Muscle layer of duodenum (tissue), 2 donors: ENCODE results near the gene ARL13A.
A peak's percentile ranks its signal among the peaks of the same experiment; 100 is the strongest.

Experiments used
- H3K27ac ChIP-seq: one replicate; pipeline ENCODE4 v1.7.0; 2013; ENCODE audit warnings: mild to moderate bottlenecking, low read length
- H3K27me3 ChIP-seq: one replicate; pipeline ENCODE4 v1.7.0; 2013; ENCODE audit warnings: low read depth, mild to moderate bottlenecking, control low read depth, low read length
- H3K36me3 ChIP-seq, 2 donors: one replicate each; pipeline ENCODE4 v1.7.0; 2013; ENCODE audit warnings: low read length in 2 of 2, control low read depth in 1 of 2, mild to moderate bottlenecking in 1 of 2; ENCODE audit not compliant: insufficient read depth in 2 of 2, control insufficient read depth in 1 of 2
- H3K4me1 ChIP-seq, 2 donors: one replicate each; pipeline ENCODE4 v1.7.0; 2013; ENCODE audit warnings: low read length in 2 of 2, mild to moderate bottlenecking in 2 of 2, control low read depth in 1 of 2, moderate library complexity in 1 of 2; ENCODE audit not compliant: insufficient read depth in 2 of 2, control insufficient read depth in 1 of 2
- H3K4me3 ChIP-seq, 2 donors: one replicate each; pipeline ENCODE4 v1.7.0; 2013; ENCODE audit warnings: low read length in 2 of 2, low read depth in 1 of 2, mild to moderate bottlenecking in 1 of 2
- H3K9me3 ChIP-seq, 2 donors: one replicate each; pipeline ENCODE4 v1.7.0; 2013; ENCODE audit warnings: low read length in 2 of 2, control low read depth in 1 of 2, mild to moderate bottlenecking in 1 of 2; ENCODE audit not compliant: control insufficient read depth in 1 of 2
- donor health status: healthy.

Gene ARL13A

GRCh38 chrX:100969408-100969807, at the start of gene ARL13A:
TSS of gene ARL13A (plus strand) at chrX:100969708. CDS start at chrX:100973690, 3,982 bp downstream.
- no peak within 1 kb of the TSS for H3K27ac ChIP-seq
- H3K27me3 ChIP-seq = no peaks in the 10 kb centered on the region
- H3K4me3 ChIP-seq = no peak within 1 kb of the TSS
- no peaks in the 10 kb centered on the region for H3K36me3 ChIP-seq
- no peaks in the 10 kb centered on the region for H3K9me3 ChIP-seq
- no peaks in the 10 kb centered on the region for H3K4me1 ChIP-seq

DNA sequence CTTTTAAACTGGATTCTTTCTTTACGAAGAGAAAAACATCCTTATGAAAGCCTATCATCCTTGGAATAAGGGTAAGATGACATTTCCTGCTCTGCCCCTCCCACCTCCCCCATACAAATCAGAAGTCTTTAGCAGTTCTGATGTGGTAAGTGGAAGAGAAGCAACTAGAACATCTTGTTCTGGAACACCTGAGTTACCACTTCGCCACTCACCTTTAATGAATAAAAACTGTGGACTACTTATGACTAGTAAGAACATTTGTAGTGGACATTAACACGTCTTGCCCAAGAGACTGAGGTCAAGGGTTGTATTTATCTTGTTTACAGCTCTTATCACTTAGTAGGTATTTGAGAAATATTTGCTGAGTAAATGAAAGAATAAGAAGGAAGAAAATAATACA, 45.1 kb upstream of the ARL13A start:
- Histone ChIP-seq H3K9me3 (no peaks in the 10 kb centered on the region), H3K27ac (no peak overlapping the region), H3K4me1 (no peaks in the 10 kb centered on the region), H3K36me3 (no peaks in the 10 kb centered on the region), H3K27me3 (no peaks in the 10 kb centered on the region), H3K4me3 (no peak overlapping the region)

DNA sequence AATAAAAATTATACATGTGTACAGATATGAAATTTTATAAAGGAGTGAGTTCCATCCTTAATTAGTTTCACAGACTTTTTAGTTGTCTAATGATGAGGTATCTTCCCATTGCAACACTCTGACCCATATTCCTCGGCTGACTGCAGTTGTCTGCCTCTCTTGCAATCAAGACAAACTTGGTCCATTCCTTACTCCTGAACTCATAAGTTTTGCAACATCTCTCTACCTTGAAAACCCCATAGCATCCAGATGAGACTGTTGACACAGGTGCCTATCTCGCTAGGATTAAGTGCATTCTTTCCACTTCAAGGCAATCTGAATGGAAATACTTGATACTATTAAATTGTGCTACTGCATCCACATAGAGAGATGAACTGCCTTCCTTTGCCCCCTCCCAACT, 43.1 kb upstream of the ARL13A start:
- H3K4me1 ChIP-seq = no peaks in the 10 kb centered on the region
- no peak overlapping the region for H3K27ac ChIP-seq
- H3K9me3 ChIP-seq = peaks cover 0 to 3% of the 10 kb centered on the region in 2 donors
- H3K27me3 ChIP-seq = no peaks in the 10 kb centered on the region
- no peaks in the 10 kb centered on the region for H3K36me3 ChIP-seq
- H3K4me3 ChIP-seq = no peak overlapping the region

- Histone ChIP-seq H3K4me1 (no peaks in the 10 kb centered on the region), H3K9me3 (peaks cover 0 to 4% of the 10 kb centered on the region in 2 donors), H3K4me3 (peak within 1 kb of the TSS; percentile 44 to 60), H3K36me3 (no peaks in the 10 kb centered on the region), H3K27me3 (no peaks in the 10 kb centered on the region), H3K27ac (no peak within 1 kb of the TSS)
These were observed 40.6 kb upstream of the ARL13A start, which contains the start of gene XKRX for GRCh38 chrX:100928660-100929613. TSS of gene XKRX (minus strand) at chrX:100928917. CDS start at chrX:100928304, 613 bp downstream.

DNA sequence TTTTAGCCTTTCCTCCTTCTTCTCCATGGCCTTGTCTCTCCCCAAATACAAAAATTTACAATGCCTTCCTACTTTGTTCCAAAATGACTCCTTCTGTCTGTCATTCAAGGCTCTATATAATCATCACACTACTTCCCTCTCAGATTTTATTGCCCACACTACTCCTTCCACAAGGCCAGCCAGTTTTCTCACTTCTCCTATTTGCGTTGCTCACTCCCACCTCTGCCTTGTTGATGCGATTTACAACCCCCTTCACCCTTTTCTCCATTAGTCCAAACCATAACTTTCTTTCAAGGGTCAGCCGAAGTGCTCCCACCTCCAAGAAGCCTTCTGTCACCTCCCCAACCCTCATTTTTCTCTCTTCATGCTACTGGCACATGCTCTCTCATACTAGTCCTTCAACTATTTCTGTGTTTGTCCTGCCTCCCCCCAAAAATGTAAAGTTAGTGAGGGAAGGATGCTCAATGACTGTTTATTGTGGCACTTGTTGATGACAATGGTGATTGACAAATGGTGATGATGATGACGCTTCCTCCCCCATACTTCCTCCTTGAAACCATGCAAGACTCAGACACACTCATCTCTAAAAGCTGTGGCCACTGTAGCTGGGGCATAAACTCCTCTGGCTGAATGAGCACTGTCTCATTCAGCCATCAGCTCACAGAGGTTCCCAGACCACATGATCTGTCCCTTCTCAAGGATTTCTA, 38.1 kb upstream of the ARL13A start:
- Histone ChIP-seq H3K4me3 (no peak overlapping the region), H3K27ac (no peak overlapping the region), H3K4me1 (no peaks in the 10 kb centered on the region), H3K27me3 (no peaks in the 10 kb centered on the region), H3K9me3 (peaks cover 0 to 4% of the 10 kb centered on the region in 2 donors), H3K36me3 (no peaks in the 10 kb centered on the region)

GRCh38 chrX:100931925-100932285, 37.6 kb upstream of the ARL13A start:
- no peaks in the 10 kb centered on the region for H3K27me3 ChIP-seq
- H3K4me3 ChIP-seq = no peak overlapping the region
- peaks cover 0 to 4% of the 10 kb centered on the region in 2 donors for H3K9me3 ChIP-seq
- no peaks in the 10 kb centered on the region for H3K36me3 ChIP-seq
- no peaks in the 10 kb centered on the region for H3K4me1 ChIP-seq
- H3K27ac ChIP-seq = no peak overlapping the region

DNA sequence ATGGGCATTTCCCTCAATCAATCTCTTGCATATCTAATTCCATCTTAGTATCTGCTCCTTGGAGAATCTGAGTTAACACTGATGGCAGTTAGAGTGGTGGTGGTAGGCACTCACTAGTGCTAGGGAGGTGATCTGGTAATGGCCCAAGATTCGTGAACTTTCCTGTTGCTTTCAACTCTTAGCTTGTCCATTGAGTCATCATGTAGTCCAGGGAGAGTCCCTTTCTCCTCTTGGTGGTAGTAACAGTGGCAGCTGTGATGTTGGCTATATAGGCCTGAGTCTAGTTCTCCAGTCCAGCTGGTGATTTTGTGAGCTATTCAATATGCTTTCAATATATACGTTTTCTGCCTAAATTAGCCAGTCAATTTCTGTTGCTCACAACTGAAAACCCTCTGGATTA, 33.7 kb upstream of the ARL13A start:
- Histone ChIP-seq H3K27ac (no peak overlapping the region), H3K9me3 (peaks cover 0 to 4% of the 10 kb centered on the region in 2 donors), H3K4me1 (no peaks in the 10 kb centered on the region), H3K27me3 (no peaks in the 10 kb centered on the region), H3K36me3 (no peaks in the 10 kb centered on the region), H3K4me3 (no peak overlapping the region)

GRCh38 chrX:100939333-100939732, 30.2 kb upstream of the ARL13A start:
- Histone ChIP-seq H3K9me3 (no peaks in the 10 kb centered on the region), H3K4me1 (no peaks in the 10 kb centered on the region), H3K27me3 (no peaks in the 10 kb centered on the region), H3K27ac (no peak overlapping the region), H3K4me3 (no peak overlapping the region), H3K36me3 (no peaks in the 10 kb centered on the region)

GRCh38 chrX:100944601-100945000, 24.9 kb upstream of the ARL13A start:
- no peak overlapping the region for H3K4me3 ChIP-seq
- H3K4me1 ChIP-seq = no peaks in the 10 kb centered on the region
- H3K27me3 ChIP-seq = no peaks in the 10 kb centered on the region
- no peaks in the 10 kb centered on the region for H3K36me3 ChIP-seq
- no peaks in the 10 kb centered on the region for H3K9me3 ChIP-seq
- no peak overlapping the region for H3K27ac ChIP-seq

GRCh38 chrX:100946299-100946927, 23.1 kb upstream of the ARL13A start:
- H3K4me1 ChIP-seq = no peaks in the 10 kb centered on the region
- no peaks in the 10 kb centered on the region for H3K36me3 ChIP-seq
- H3K9me3 ChIP-seq = no peaks in the 10 kb centered on the region
- H3K4me3 ChIP-seq = no peak overlapping the region
- H3K27me3 ChIP-seq = no peaks in the 10 kb centered on the region
- no peak overlapping the region for H3K27ac ChIP-seq

DNA sequence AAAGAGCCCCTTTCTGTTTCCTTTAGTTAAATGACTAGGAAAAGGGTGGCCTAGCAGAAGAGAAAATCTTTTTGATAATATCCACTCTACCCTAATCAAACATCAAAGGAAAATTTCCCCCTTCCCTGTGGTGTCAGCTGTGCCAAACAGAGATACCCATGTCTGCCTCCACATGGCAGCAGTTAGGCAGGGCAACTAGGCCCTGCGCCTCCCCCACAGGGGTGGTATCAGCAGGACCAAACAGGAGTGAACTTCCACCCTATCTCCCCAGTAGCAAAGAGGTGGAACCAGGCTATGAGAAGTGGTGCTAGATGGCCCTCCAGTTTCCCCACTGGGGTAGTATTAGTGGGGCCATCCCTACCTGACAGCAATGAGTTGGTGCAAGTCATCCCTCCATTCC, 21.0 kb upstream of the ARL13A start:
- Histone ChIP-seq H3K4me1 (no peaks in the 10 kb centered on the region), H3K9me3 (no peaks in the 10 kb centered on the region), H3K36me3 (no peaks in the 10 kb centered on the region), H3K27ac (no peak overlapping the region), H3K4me3 (no peak overlapping the region), H3K27me3 (no peaks in the 10 kb centered on the region)
